ENCODE data around the gene TGFA. TPM values are rescaled to one million over a fixed set of nuclear protein-coding genes. Genes with fewer than 3 reads are reported as not detected.

The TGFA gene
- polyA plus RNA-seq, 10 donors = 0.22 to 1.3 (median 0.92) TPM

DNA sequence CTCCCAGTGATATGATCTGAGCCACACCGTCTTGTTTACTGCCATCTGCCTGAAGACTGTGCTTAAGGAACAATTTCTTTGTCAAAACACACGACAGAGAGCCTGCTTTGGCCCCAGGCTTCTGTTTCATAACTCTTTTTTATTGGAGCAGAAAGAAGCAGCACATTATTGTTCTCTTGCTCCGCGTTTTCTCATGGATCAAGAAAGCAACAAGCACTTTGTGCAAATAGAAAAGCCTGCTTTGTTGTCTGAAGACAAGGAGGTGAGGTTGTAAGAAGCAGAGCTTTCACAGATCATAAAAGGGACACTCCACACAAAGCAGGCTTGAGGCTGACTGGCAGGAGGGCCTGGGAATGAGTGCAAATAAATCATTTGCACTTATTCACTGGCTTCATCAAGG is 133.5 kb downstream of the TGFA start:
- DNase-seq = no peak

DNA sequence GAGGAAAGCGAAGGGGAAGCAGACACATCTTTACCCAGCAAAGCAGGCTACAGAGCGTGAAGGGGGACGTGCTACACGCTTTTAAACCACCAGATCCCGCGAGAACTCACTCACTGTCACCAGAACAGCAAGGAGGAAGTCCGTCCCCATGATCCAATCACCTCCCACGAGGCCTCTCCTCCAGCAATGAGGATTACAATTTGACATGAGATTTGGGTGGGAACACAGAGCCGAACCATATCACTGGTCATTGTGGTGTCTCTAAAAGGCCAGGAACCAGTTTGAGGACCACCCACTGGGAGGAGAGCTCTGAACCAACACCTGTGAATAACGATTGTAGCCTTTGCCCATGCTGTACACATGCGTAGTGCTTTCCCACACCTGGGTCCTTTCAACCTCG is 135.1 kb downstream of the TGFA start:
- DNase-seq = no peak

DNA sequence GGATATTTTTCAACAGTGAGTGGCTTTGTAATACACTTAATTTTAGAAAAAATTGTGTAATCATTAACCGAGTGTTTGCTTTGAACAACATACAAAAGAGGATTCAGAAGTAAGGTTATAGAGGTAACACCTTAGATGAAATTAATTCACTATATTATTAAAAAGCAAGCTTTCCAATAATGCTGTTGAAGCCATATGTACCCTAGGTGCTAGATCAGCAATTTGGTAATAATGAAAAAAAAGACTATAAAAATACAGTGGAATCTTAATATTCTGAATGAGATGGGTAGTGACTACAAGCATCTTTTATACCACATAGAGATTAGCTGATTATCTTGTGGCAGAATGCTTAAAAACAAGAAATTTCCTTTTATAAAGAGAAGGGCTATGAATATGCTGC is 136.6 kb downstream of the TGFA start:
- no peak for DNase-seq

DNA sequence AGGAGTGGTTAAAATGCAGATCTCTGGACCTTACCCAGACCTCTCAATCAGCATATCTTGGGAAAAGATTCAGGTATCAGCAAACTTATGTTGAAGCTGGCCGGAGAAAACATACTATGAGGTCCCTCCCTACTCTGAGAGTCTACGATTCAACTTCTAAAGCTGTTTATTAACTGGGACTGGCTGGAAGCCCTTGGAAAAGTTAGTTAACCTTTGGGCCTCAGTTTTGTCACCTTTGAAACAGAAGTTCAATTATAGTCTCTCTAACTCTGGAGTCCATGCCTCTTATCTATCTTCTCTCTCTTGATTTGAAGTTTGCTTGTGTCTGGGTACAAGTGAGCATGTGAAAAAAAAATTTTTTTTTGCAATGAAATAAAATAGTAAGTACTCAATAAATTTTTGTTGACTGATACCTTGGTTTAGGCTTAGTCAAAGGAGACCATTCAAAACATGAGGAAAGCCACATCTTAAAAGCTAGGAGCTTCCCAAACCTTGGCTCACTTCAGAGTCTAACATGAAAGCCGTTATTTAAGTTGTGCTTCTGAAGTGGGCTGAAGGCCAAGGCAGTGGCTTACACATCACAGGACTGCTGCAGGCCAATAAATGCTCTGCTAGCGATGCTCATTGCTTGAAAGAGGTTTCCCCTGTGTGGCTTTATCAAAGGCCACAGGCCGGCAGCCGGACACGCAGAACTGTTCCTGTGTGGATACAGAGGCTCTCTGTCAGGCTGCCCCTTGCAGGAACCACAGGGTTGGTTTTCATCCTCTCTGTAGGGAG is 141.1 kb downstream of the TGFA start:
- DNase-seq = no peak

DNA sequence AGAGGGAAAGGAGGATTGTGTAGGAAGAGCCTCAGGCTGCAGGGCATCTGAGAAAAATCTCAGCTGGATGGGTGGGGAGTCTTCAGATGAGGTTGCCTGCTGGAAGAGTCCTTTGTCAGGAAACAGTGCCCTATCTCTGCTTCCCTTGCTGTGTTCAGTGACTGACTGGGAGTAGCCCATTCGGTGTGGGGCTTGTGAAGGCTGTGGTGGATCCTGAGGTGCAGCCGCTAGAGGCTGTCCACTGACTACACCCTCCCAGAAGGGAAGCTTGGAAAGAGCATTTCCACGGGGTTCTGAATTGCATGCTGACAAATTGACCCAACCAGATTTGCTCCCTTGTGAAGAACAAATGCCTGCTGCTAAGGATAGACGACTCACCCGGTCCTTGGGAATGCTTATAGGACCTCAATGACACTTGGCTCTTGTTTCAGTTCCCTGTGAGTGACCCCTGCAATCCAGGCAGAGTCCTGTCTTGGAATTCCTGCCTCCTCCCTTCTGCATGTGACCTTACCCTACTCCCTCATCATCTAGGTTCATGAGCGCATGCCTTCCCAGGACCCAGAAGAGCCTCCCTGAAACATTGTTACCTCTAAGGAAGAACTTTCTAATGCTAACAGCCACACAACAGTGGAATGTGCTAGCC is 142.0 kb downstream of the TGFA start:
- no peak for DNase-seq

DNA sequence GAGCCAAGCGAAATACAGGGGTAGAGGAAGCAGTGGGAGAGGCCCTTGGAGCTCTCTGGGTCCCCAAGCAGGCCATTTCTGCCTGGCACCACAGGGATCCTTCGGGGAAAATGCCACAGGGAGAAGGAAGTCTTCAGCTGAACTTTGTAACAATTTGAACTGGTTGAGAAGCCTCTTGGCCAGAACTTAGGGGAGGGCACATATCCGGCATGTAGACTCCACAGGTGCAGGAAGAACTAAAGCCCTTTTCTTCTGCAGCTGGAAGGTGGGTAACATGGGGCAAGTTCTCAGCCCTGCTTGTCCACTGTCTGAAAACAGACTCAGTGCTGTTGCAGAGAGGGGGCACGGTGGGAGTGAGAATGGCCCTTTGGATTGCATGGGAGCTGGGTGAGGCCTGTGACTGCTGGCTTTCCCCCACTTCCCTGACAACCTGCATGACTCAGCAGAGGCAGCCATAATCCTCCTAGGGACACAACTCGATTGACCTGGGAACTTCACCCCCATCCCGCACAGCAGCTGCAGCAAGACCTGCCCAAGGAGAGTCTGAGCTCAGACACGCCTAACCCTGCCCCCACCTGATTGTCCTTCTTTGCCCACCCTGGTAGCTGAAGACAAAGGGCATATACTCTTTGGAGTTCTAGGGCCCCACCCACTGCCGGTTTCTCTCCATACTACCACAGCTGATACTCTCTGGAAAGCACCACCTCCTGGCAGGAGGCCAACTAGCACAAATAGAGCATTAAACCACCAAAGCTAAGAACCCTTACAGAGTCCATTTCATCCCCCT is 150.2 kb downstream of the TGFA start:
- DNase-seq = no peak

DNA sequence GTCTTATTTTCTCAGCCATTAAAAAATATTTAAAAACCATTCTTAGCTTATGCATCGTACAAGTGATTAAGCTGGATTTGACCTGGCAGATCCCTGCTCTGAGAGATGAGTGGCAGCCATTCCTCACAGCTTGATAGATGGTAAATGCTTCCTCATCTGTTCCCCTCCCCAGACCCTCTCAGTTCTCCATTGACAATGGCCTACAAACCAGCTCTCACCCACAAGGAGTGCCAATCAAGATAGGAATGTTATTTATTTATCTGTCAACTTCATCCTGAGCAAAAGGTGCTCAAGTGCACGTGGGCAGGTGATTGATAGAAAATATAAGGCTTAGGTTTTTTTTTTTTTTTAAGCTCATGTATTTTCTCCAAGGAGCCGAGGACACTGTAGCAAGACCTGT is 153.1 kb downstream of the TGFA start:
- no peak for DNase-seq

DNA sequence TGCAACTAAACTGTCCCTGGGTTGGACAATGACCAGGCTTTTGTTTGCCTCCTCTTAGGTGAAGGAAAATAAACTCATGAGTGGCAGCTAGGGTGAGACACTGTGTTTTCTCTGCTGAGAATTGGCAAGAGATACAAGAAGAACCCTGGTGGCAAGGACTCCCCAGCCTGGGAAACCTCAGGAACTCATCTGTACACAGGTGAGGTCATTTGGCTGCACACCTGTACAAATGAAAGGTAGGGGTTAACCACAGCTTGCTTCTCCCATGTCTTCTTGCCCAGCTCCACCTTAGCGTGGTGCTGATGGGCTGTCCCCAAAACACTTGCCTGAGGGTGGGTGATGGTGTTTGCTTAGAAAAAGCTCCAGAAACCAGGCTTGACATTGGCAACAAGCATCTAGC is 154.6 kb downstream of the TGFA start:
- no peak for DNase-seq

Other genes with a start within 250 kb of the TGFA start
- gene ADD2, start 214.4 kb upstream of the TGFA start, polyA plus RNA-seq (ENCODE audit: insufficient read length in 10 of 10) = 1 to 10 TPM; 2.4 to 7.3 (median 3.2) TPM
- under 1 TPM in 1 of 10 donors, not detected in 9; 0.22 TPM for gene FIGLA, start 236.8 kb upstream of the TGFA start, polyA plus RNA-seq (ENCODE audit: insufficient read length in 10 of 10)

All from muscle of back (tissue), 11 donors.